NCI-H510A treated with DMSO at 0.1 percent for 48 hours (cell line): ENCODE data around the gene ADCY5.

ENCODE experiments used
- DNase-seq: peaks from one replicate; lab custom pipeline; 2025; lab: John Stamatoyannopoulos, UW

The ADCY5 gene

GRCh38 chr3:123301331-123302184 lies 147.3 kb downstream of the ADCY5 start:
- no peak for DNase-seq

- DNase-seq = no peak
Measured at GRCh38 chr3:123300583-123300982, 148.3 kb downstream of the ADCY5 start.

- DNase-seq = no peak
Measured at GRCh38 chr3:123300056-123300455, 148.8 kb downstream of the ADCY5 start.

- DNase-seq = no peak
Measured at GRCh38 chr3:123299581-123299980, 149.3 kb downstream of the ADCY5 start.

GRCh38 chr3:123298903-123299302 lies 150.0 kb downstream of the ADCY5 start:
- no peak for DNase-seq

- no peak for DNase-seq
Measured at GRCh38 chr3:123297627-123297899, 151.3 kb downstream of the ADCY5 start.

GRCh38 chr3:123296836-123297626 lies 151.9 kb downstream of the ADCY5 start:
- no peak for DNase-seq

- no peak for DNase-seq
Measured at GRCh38 chr3:123296261-123296660, 152.6 kb downstream of the ADCY5 start.

- DNase-seq = no peak
Measured at GRCh38 chr3:123295901-123296250, 153.0 kb downstream of the ADCY5 start.

GRCh38 chr3:123295171-123295900 lies 153.6 kb downstream of the ADCY5 start:
- DNase-seq = no peak

- DNase-seq = no peak
Measured at GRCh38 chr3:123294296-123294938, 154.5 kb downstream of the ADCY5 start.

- no peak for DNase-seq
Measured at GRCh38 chr3:123292321-123293310, 156.3 kb downstream of the ADCY5 start.

- no peak for DNase-seq
Measured at GRCh38 chr3:123291404-123291803, 157.5 kb downstream of the ADCY5 start.

- no peak for DNase-seq
Measured at GRCh38 chr3:123290962-123291361, 157.9 kb downstream of the ADCY5 start.

- DNase-seq = no peak
Measured at GRCh38 chr3:123290107-123290930, 158.6 kb downstream of the ADCY5 start.

- no peak for DNase-seq
Measured at GRCh38 chr3:123289391-123290106, 159.3 kb downstream of the ADCY5 start.

GRCh38 chr3:123287962-123288302 lies 161.0 kb downstream of the ADCY5 start:
- no peak for DNase-seq

GRCh38 chr3:123287051-123287961 lies 161.6 kb downstream of the ADCY5 start:
- no peak for DNase-seq
